SK-MEL-5 (cell line): Measurements from ENCODE around the gene DEFB128. TPM values are rescaled to one million over a fixed set of nuclear protein-coding genes. Genes with fewer than 3 reads are reported as not detected.
A peak's percentile ranks its signal among the peaks of the same experiment; 100 is the strongest.
"Not testable (repeated sequence)": the region's sequence is repeated elsewhere in the genome, so short reads cannot be mapped to it uniquely, and the experiment has no call there.

Experiments
- DNase-seq: peaks from one replicate; pipeline ENCODE4 v3.0.0-alpha.2; 2016; ENCODE audit warnings: low read depth, low spot score
- in situ Hi-C: cut with HindIII; loops from 2 replicates; pipeline ENCODE4 v1.10.0; 2016; ENCODE audit warnings: low sequenced_read_pairs, high pct_unique_total_duplicates, low pct_unique_long_range_greater_than_20kb
- polyA plus RNA-seq, 2 experiments: library from polyadenylated mRNA; depleted of rRNA; stranded (reverse); fragments of >200 nt; gene quantifications; 2 replicates each; pipeline ENCODE4 v1.2.3, GENCODE V29; 2015
- total RNA-seq: library from RNA; depleted of rRNA; stranded (reverse); fragments of >200 nt; shearing (Covaris generic); gene quantifications from 2 replicates; pipeline ENCODE4 v1.2.3, GENCODE V29; 2014; rRNA removed

DEFB128 gene
- not detected in 2 replicates for total RNA-seq
- polyA plus RNA-seq (2015; cell fraction: cytosol; rRNA removed), result not detected in 2 replicates
- not detected in 2 replicates for polyA plus RNA-seq (2015; cell fraction: nucleus; rRNA removed)

- no peak for DNase-seq
- in situ Hi-C loops, result no loop called here
These were observed at the start of gene DEFB128 for GRCh38 chr20:189611-190010. Gene DEFB128 (minus strand): TSS chr20:189711. CDS start chr20:189623, 88 bp downstream.

- no peak for DNase-seq
- in situ Hi-C loops, result no loop called here
These were observed 48.4 kb upstream of the DEFB128 start for GRCh38 chr20:237929-238328.

GRCh38 chr20:237489-237888 lies 48.0 kb upstream of the DEFB128 start:
- in situ Hi-C loops, result no loop called here
- no peak for DNase-seq

- peak; percentile 57 for DNase-seq
- in situ Hi-C loops, result no loop called here
These were observed 46.4 kb upstream of the DEFB128 start for GRCh38 chr20:235891-236290.

- in situ Hi-C loops, result no loop called here
- no peak for DNase-seq
These were observed 38.1 kb upstream of the DEFB128 start for GRCh38 chr20:227439-228105.

GRCh38 chr20:226958-227357 lies 37.4 kb upstream of the DEFB128 start, which contains the start of gene DEFB129:
Gene DEFB129 (plus strand): TSS chr20:227258. CDS start chr20:227289, 31 bp downstream.
- in situ Hi-C loops, result no loop called here
- no peak for DNase-seq

GRCh38 chr20:225879-226278 lies 36.4 kb upstream of the DEFB128 start:
- in situ Hi-C loops, DNase-seq: not testable (repeated sequence)

- no peak for DNase-seq
- in situ Hi-C loops, result no loop called here
These were observed 31.8 kb upstream of the DEFB128 start for GRCh38 chr20:221258-221830.

- in situ Hi-C loops, result no loop called here
- peak; percentile 79 for DNase-seq
These were observed 30.0 kb upstream of the DEFB128 start for GRCh38 chr20:219290-220115.

GRCh38 chr20:217266-217665 lies 27.8 kb upstream of the DEFB128 start:
- in situ Hi-C loops, result no loop called here
- DNase-seq, result no peak

GRCh38 chr20:215796-216195 lies 26.3 kb upstream of the DEFB128 start:
- peak; percentile 24 for DNase-seq

GRCh38 chr20:214383-214782 lies 24.9 kb upstream of the DEFB128 start:
- in situ Hi-C loops, result no loop called here
- DNase-seq, result no peak

More at GRCh38 chr20:215796-216195, 26.3 kb upstream of the DEFB128 start:
- in situ Hi-C loops, result no loop called here

- in situ Hi-C loops, result no loop called here
- DNase-seq, result no peak
These were observed 21.4 kb upstream of the DEFB128 start for GRCh38 chr20:210809-211502.

- peak; percentile 95 for DNase-seq
These were observed 19.5 kb upstream of the DEFB128 start for GRCh38 chr20:208942-209566.

GRCh38 chr20:203630-204029 lies 14.1 kb upstream of the DEFB128 start:
- in situ Hi-C loops, DNase-seq: not testable (repeated sequence)

More at GRCh38 chr20:208942-209566, 19.5 kb upstream of the DEFB128 start:
- in situ Hi-C loops, result no loop called here

GRCh38 chr20:199996-200395 lies 10.5 kb upstream of the DEFB128 start:
- no peak for DNase-seq
- in situ Hi-C loops, result no loop called here

GRCh38 chr20:198225-198624 lies 8.7 kb upstream of the DEFB128 start:
- in situ Hi-C loops, result no loop called here
- no peak for DNase-seq
